GM23338 (cell line): ENCODE measurements around the gene MTX3. TPM values are rescaled to one million over a fixed set of nuclear protein-coding genes. Genes with fewer than 3 reads are reported as not detected.

Experiments
- ATAC-seq: fragments of 200-7000 bp; cut with Tn5 transposase; 3 replicates; pipeline ENCODE4 v1.9.1; 2020
- DNase-seq: peaks from one replicate; pipeline ENCODE4 v3.0.0-alpha.2; 2015; ENCODE audit warnings: low spot score
- H2AFZ ChIP-seq: fragments of 200-600 bp; sonication (generic); 2 replicates; pipeline ENCODE4 v1.8.0; 2016; ENCODE audit warnings: antibody characterized with exemption, mild to moderate bottlenecking, moderate library complexity
- H3F3A ChIP-seq: fragments of 200-600 bp; sonication (generic); replicated peaks from 2 replicates; pipeline ENCODE4 v1.8.0; 2017; ENCODE audit warnings: antibody characterized with exemption, mixed run types, low read depth
- H3K27ac ChIP-seq: fragments of 200-600 bp; sonication (generic); 2 replicates; pipeline ENCODE4 v1.6.1; 2016; ENCODE audit warnings: low read depth
- H3K27me3 ChIP-seq: fragments of 200-600 bp; sonication (generic); 2 replicates; pipeline ENCODE4 v1.8.0; 2016; ENCODE audit warnings: mild to moderate bottlenecking, mixed run types, moderate library complexity; ENCODE audit not compliant: insufficient read depth
- H3K36me3 ChIP-seq: fragments of 200-600 bp; sonication (generic); 2 replicates; pipeline ENCODE4 v1.8.0; 2016; ENCODE audit warnings: mild to moderate bottlenecking; ENCODE audit not compliant: insufficient read depth
- H3K4me1 ChIP-seq: fragments of 200-600 bp; sonication (generic); 2 replicates; pipeline ENCODE4 v1.8.0; 2016; ENCODE audit warnings: mild to moderate bottlenecking, moderate library complexity; ENCODE audit not compliant: insufficient read depth
- H3K4me2 ChIP-seq: fragments of 200-600 bp; sonication (generic); 2 replicates; pipeline ENCODE4 v1.7.1; 2017; ENCODE audit warnings: mixed run types
- H3K4me3 ChIP-seq: fragments of 200-600 bp; sonication (generic); 2 replicates; pipeline ENCODE4 v1.6.1; 2016; ENCODE audit warnings: mixed run types
- H3K79me2 ChIP-seq: fragments of 200-600 bp; sonication (generic); replicated peaks from 2 replicates; pipeline ENCODE4 v1.8.0; 2017; ENCODE audit warnings: mild to moderate bottlenecking; ENCODE audit not compliant: insufficient read depth
- H3K9me2 ChIP-seq: fragments of 200-600 bp; sonication (generic); 2 replicates; pipeline ENCODE4 v1.8.0; 2017; ENCODE audit not compliant: insufficient read depth
- H4K20me1 ChIP-seq: fragments of 200-600 bp; sonication (generic); replicated peaks from 2 replicates; pipeline ENCODE4 v1.8.0; 2017; ENCODE audit warnings: mild to moderate bottlenecking; ENCODE audit not compliant: insufficient read depth
- H3K27ac Mint-ChIP-seq: 2 replicates; pipeline ENCODE4 v1.8.0; 2020; ENCODE audit warnings: inconsistent platforms, mild to moderate bottlenecking, moderate library complexity, mixed read lengths
- H3K27me3 Mint-ChIP-seq: 3 replicates; pipeline ENCODE4 v1.8.0; 2022; ENCODE audit warnings: low read depth, mild to moderate bottlenecking, moderate library complexity, mixed read lengths, inconsistent platforms; ENCODE audit not compliant: insufficient read depth, poor library complexity
- H3K36me3 Mint-ChIP-seq: 3 replicates; pipeline ENCODE4 v1.8.0; 2021; ENCODE audit warnings: low read depth, mild to moderate bottlenecking, inconsistent platforms, moderate library complexity, mixed read lengths
- H3K4me1 Mint-ChIP-seq: 3 replicates; pipeline ENCODE4 v1.8.0; 2020; ENCODE audit warnings: mild to moderate bottlenecking, inconsistent platforms, mixed read lengths
- H3K4me3 Mint-ChIP-seq: 3 replicates; pipeline ENCODE4 v1.8.0; 2021; ENCODE audit warnings: moderate library complexity, mild to moderate bottlenecking, inconsistent platforms, mixed read lengths
- H3K9me3 Mint-ChIP-seq: 3 replicates; pipeline ENCODE4 v1.8.0; 2020; ENCODE audit warnings: moderate library complexity, mild to moderate bottlenecking, inconsistent platforms, mixed read lengths
- CREB1 ChIP-seq: fragments of 250-450 bp; sonication (Bioruptor Pico); IDR thresholded peaks from 2 replicates; pipeline ENCODE4 v1.5.0; 2020; ENCODE audit warnings: low read depth, mild to moderate bottlenecking, moderate library complexity
- CTCF ChIP-seq, 2 experiments: fragments of 200-600 bp in 1 of 2; sonication (generic) in 1 of 2; conservative IDR thresholded peaks; 2 replicates each; pipeline versions ENCODE4 v1.5.1 to v1.6.1; 2016 to 2017; ENCODE audit warnings: antibody characterized with exemption in 2 of 2, low read depth in 2 of 2, mild to moderate bottlenecking in 2 of 2, moderate library complexity in 1 of 2
- ETS1 ChIP-seq: IDR thresholded peaks from 2 replicates; pipeline ENCODE4 v1.6.1; 2016; ENCODE audit warnings: antibody characterized with exemption
- EZH2 ChIP-seq: fragments of 200-600 bp; sonication (generic); IDR thresholded peaks from one replicate; pipeline ENCODE4 v1.8.0; 2017; ENCODE audit warnings: antibody characterized with exemption, mild to moderate bottlenecking, low read depth; ENCODE audit not compliant: unreplicated experiment
- JUNB ChIP-seq: IDR thresholded peaks from one replicate; pipeline ENCODE4 v1.6.1; 2016; ENCODE audit warnings: antibody characterized with exemption; ENCODE audit not compliant: unreplicated experiment
- NANOG ChIP-seq: IDR thresholded peaks from 2 replicates; pipeline ENCODE4 v1.6.1; 2016; ENCODE audit warnings: antibody characterized with exemption, borderline replicate concordance
- POLR2AphosphoS5 ChIP-seq: IDR thresholded peaks from 2 replicates; pipeline ENCODE4 v1.6.1; 2016; ENCODE audit warnings: antibody characterized with exemption, low read depth
- ZNF114 ChIP-seq: fragments of 250-450 bp; sonication (Bioruptor Pico); IDR thresholded peaks from 2 replicates; pipeline ENCODE4 v1.5.0; 2020; ENCODE audit warnings: mild to moderate bottlenecking, moderate library complexity
- ZNF331 ChIP-seq: fragments of 250-450 bp; sonication (Bioruptor Pico); IDR thresholded peaks from 2 replicates; pipeline ENCODE4 v1.5.0; 2020; ENCODE audit warnings: low read depth, mild to moderate bottlenecking, moderate library complexity
- ZNF462 ChIP-seq: fragments of 250-450 bp; sonication (Bioruptor Pico); IDR thresholded peaks from 2 replicates; pipeline ENCODE4 v1.5.0; 2020; ENCODE audit warnings: mild to moderate bottlenecking, moderate library complexity
- polyA plus RNA-seq: library from polyadenylated mRNA; unstranded; fragments of >200 nt; fragmentation: Nextera tagmentation; extraction: Ambion mirVana; gene quantifications from 2 replicates; pipeline ENCODE4 v1.2.1, GENCODE V29; 2016
- total RNA-seq: library from RNA; depleted of rRNA; stranded (reverse); fragments of >200 nt; shearing (Covaris generic); gene quantifications from 2 replicates; pipeline ENCODE4 v1.2.3, GENCODE V29; 2014

The MTX3 gene
- total and polyA plus RNA-seq, 2 experiments from 2014 or later: 11.3 to 33.8 TPM

GRCh38 chr5:80025069-80025468 is 34.0 kb upstream of the MTX3 start:
- H3K27me3 Mint-ChIP-seq: peaks cover 3% of the 10 kb centered on the region
- no peaks in the 10 kb centered on the region for H3K36me3 Mint-ChIP-seq
- no peak for ATAC-seq
- H3K4me1 Mint-ChIP-seq: peaks cover 8% of the 10 kb centered on the region; the same call in 2 of the 3 replicates
- Histone ChIP-seq H3K27me3 (no peaks in the 10 kb centered on the region), H3K9me2 (peaks cover 4% of the 10 kb centered on the region; the same call in 1 of the 2 replicates), H3K27ac (no peak overlapping the region), H3K36me3 (no peaks in the 10 kb centered on the region), H3K4me1 (no peaks in the 10 kb centered on the region), H4K20me1 (no peaks in the 10 kb centered on the region), H3K4me3 (no peak overlapping the region), H3K4me2 (no peak overlapping the region), H3K79me2 (no peaks in the 10 kb centered on the region), H2AFZ (no peak overlapping the region), H3F3A (no peaks in the 10 kb centered on the region)
- no peaks in the 10 kb centered on the region for H3K9me3 Mint-ChIP-seq
- TF ChIP-seq ETS1: no peak
- TF ChIP-seq CREB1 (CRISPR knock-in tag): no peak
- no peak for TF ChIP-seq NANOG
- TF ChIP-seq ZNF114 (CRISPR knock-in tag): no peak
- no peak for TF ChIP-seq ZNF462 (CRISPR knock-in tag)
- no peak for TF ChIP-seq CTCF (conservative IDR thresholded peaks at IDR 0.05; ENCODE audit: low read depth in 2 of 2)
- TF ChIP-seq POLR2AphosphoS5: no peak
- TF ChIP-seq JUNB: no peak
- no peak for TF ChIP-seq EZH2
- no peak for TF ChIP-seq ZNF331 (CRISPR knock-in tag)
- no peak overlapping the region for H3K27ac Mint-ChIP-seq
- no peak overlapping the region for H3K4me3 Mint-ChIP-seq
- no peak for DNase-seq
